ENCODE data around the gene AADAT. TPM values are rescaled to one million over a fixed set of nuclear protein-coding genes. Genes with fewer than 3 reads are reported as not detected.

AADAT gene
- total and polyA plus RNA-seq, 9 of the 15 experiments (the other 6 are each of a cell fraction or from before 2014, with no cell fraction given) = 0.06 to 0.07 TPM; not detected in 7

DNA sequence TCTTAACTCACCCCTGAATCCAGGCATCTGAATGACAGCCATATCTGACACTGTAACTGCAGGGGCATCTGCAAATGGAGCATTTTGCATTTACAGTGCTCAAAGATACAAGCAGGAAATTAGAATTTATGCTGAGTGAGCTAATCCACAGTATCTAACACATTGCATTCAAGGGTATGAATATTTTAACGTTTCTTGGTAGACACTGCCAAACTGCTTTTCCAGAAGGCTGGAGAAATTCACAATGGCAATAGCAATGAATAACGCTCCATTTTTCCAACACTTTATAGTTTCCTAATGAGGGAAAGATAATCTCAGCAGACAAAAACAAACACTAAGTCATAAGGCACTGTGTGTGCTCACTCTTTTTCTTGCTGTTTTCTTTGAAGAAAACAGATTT lies 30.9 kb downstream of the AADAT start (continued):
- TF ChIP-seq, protein P1, sequence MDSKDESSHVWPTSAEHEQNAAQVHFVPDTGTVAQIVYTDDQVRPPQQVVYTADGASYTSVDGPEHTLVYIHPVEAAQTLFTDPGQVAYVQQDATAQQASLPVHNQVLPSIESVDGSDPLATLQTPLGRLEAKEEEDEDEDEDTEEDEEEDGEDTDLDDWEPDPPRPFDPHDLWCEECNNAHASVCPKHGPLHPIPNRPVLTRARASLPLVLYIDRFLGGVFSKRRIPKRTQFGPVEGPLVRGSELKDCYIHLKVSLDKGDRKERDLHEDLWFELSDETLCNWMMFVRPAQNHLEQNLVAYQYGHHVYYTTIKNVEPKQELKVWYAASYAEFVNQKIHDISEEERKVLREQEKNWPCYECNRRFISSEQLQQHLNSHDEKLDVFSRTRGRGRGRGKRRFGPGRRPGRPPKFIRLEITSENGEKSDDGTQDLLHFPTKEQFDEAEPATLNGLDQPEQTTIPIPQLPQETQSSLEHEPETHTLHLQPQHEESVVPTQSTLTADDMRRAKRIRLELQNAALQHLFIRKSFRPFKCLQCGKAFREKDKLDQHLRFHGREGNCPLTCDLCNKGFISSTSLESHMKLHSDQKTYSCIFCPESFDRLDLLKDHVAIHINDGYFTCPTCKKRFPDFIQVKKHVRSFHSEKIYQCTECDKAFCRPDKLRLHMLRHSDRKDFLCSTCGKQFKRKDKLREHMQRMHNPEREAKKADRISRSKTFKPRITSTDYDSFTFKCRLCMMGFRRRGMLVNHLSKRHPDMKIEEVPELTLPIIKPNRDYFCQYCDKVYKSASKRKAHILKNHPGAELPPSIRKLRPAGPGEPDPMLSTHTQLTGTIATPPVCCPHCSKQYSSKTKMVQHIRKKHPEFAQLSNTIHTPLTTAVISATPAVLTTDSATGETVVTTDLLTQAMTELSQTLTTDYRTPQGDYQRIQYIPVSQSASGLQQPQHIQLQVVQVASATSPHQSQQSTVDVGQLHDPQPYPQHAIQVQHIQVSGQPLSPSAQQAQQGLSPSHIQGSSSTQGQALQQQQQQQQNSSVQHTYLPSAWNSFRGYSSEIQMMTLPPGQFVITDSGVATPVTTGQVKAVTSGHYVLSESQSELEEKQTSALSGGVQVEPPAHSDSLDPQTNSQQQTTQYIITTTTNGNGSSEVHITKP (IDR thresholded peaks at IDR 0.05; ENCODE audit: partially characterized antibody) = no peak

DNA sequence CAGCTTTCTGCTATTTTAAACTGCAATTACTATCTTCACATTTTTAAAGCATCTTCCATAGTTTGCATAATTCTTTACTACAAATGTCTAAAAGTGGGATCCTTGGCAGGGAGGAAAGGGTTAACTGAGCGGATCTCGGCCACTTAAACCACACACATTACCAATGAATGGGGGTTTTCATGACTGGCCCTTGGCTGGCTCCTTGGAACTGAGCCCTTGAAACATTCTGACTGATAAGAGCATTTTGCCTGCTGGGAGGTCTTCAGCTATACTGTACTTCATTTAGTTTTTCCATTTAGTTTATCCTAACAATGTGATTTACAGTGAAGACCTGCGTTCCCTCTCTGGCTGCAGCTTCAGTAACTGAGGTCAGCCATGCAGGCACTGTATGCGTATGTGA lies 31.9 kb downstream of the AADAT start:
- Histone ChIP-seq H3K27me3 (ENCODE audit: control insufficient read depth in 2 of 2, insufficient read depth in 2 of 2, low read length in 2 of 2) (no peaks in the 10 kb centered on the region), H4K20me1 (replicated peaks; ENCODE audit: control insufficient read depth, insufficient read depth, low read length) (no peaks in the 10 kb centered on the region), H3K4me3 (no peak overlapping the region), H3K9me1 (ENCODE audit: control insufficient read depth, insufficient read depth, low read length) (no peaks in the 10 kb centered on the region), H3K79me2 (ENCODE audit: control insufficient read depth, insufficient read depth, low read length) (no peaks in the 10 kb centered on the region), H2AFZ (ENCODE audit: low read depth, low read length) (no peak overlapping the region), H3K27ac (ENCODE audit: extremely low read depth, low read depth, low read length) (no peak overlapping the region), H3K9me3 (replicated peaks; ENCODE audit: control insufficient read depth, insufficient read depth, low read depth, low read length) (no peaks in the 10 kb centered on the region), H3K4me1 (replicated peaks in 1 of 2; ENCODE audit: control insufficient read depth in 2 of 2, insufficient read depth in 2 of 2, low read length in 2 of 2) (no peaks in the 10 kb centered on the region), H3K36me3 (ENCODE audit: control insufficient read depth, insufficient read depth, low read length) (no peaks in the 10 kb centered on the region), H3K4me2 (ENCODE audit: insufficient read depth, low read length) (no peak overlapping the region), H3K9ac (ENCODE audit: insufficient read depth in 1 of 2, low read depth in 2 of 2, low read length in 2 of 2) (no peak overlapping the region)
- 0% methylated on average over 4 of the region's 4 CpGs for WGBS (ENCODE audit: insufficient coverage, low coverage, missing lambda C conversion rate)
- no TSS peak for BruUV-seq (replicated peaks)
- in situ Hi-C loops (cut with MboI) = no loop called here
- POLR2A ChIA-PET = no interaction called here
- DNase-seq (ENCODE audit: extremely low read depth in 1 of 4, low spot score in 3 of 4) (no peak), FAIRE-seq (no peak), ATAC-seq (no peak)
- CTCF ChIA-PET (ENCODE audit: low intra/inter-chr PET ratio) = no interaction called here
- intact Hi-C loops (cut with micrococcal nuclease) = no loop called here
- TF ChIP-seq PYGO2 (tag; IDR thresholded peaks at IDR 0.05) (no peak), NUFIP1 (IDR thresholded peaks at IDR 0.05; ENCODE audit: partially characterized antibody) (no peak), KAT2B (IDR thresholded peaks at IDR 0.05; ENCODE audit: low read depth, low read length) (no peak), NFE2L1 (tag; IDR thresholded peaks at IDR 0.05; ENCODE audit: borderline replicate concordance, low read depth) (no peak)
- TF ChIP-seq, protein P2, sequence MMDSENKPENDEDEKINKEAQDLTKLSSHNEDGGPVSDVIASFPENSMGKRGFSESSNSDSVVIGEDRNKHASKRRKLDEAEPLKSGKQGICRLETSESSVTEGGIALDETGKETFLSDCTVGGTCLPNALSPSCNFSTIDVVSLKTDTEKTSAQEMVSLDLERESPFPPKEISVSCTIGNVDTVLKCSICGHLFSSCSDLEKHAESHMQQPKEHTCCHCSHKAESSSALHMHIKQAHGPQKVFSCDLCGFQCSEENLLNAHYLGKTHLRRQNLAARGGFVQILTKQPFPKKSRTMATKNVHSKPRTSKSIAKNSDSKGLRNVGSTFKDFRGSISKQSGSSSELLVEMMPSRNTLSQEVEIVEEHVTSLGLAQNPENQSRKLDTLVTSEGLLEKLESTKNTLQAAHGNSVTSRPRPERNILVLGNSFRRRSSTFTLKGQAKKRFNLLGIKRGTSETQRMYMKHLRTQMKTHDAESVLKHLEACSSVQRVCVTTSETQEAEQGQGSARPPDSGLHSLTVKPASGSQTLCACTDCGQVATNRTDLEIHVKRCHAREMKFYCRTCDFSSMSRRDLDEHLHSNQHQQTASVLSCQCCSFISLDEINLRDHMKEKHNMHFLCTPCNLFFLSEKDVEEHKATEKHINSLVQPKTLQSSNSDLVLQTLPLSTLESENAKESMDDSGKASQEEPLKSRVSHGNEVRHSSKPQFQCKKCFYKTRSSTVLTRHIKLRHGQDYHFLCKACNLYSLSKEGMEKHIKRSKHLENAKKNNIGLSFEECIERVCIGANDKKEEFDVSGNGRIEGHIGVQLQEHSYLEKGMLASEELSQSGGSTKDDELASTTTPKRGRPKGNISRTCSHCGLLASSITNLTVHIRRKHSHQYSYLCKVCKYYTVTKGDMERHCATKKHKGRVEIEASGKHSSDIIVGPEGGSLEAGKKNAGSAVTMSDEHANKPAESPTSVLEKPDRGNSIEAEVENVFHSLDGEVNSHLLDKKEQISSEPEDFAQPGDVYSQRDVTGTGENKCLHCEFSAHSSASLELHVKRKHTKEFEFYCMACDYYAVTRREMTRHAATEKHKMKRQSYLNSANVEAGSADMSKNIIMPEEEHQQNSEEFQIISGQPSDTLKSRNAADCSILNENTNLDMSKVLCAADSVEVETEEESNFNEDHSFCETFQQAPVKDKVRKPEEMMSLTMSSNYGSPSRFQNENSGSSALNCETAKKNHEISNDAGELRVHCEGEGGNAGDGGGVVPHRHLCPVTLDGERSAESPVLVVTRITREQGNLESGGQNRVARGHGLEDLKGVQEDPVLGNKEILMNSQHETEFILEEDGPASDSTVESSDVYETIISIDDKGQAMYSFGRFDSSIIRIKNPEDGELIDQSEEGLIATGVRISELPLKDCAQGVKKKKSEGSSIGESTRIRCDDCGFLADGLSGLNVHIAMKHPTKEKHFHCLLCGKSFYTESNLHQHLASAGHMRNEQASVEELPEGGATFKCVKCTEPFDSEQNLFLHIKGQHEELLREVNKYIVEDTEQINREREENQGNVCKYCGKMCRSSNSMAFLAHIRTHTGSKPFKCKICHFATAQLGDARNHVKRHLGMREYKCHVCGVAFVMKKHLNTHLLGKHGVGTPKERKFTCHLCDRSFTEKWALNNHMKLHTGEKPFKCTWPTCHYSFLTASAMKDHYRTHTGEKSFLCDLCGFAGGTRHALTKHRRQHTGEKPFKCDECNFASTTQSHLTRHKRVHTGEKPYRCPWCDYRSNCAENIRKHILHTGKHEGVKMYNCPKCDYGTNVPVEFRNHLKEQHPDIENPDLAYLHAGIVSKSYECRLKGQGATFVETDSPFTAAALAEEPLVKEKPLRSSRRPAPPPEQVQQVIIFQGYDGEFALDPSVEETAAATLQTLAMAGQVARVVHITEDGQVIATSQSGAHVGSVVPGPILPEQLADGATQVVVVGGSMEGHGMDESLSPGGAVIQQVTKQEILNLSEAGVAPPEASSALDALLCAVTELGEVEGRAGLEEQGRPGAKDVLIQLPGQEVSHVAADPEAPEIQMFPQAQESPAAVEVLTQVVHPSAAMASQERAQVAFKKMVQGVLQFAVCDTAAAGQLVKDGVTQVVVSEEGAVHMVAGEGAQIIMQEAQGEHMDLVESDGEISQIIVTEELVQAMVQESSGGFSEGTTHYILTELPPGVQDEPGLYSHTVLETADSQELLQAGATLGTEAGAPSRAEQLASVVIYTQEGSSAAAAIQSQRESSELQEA (IDR thresholded peaks at IDR 0.05; ENCODE audit: low read depth) = no peak
- TF ChIP-seq, protein P3, sequence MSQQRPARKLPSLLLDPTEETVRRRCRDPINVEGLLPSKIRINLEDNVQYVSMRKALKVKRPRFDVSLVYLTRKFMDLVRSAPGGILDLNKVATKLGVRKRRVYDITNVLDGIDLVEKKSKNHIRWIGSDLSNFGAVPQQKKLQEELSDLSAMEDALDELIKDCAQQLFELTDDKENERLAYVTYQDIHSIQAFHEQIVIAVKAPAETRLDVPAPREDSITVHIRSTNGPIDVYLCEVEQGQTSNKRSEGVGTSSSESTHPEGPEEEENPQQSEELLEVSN (IDR thresholded peaks at IDR 0.05; ENCODE audit: borderline replicate concordance in 1 of 2, extremely low read depth in 1 of 2, insufficient read depth in 1 of 2, insufficient read length in 1 of 2, low read depth in 1 of 2, low read length in 1 of 2, poor library complexity in 1 of 2, severe bottlenecking in 1 of 2) = no peak

All from K562 (cell line).